Ishikawa (cell line): Measurements from ENCODE around the gene QPCTL.

Source experiments
- CEBPB ChIP-seq: IDR thresholded peaks from 2 replicates; pipeline ENCODE4 v1.6.1; 2012
- CREB1 ChIP-seq: IDR thresholded peaks from 2 replicates; pipeline ENCODE4 v1.6.1; 2012; ENCODE audit warnings: low read depth
- EGR1 ChIP-seq: IDR thresholded peaks from 2 replicates; pipeline ENCODE4 v1.6.1; 2012
- EP300 ChIP-seq: IDR thresholded peaks from 2 replicates; pipeline ENCODE4 v1.6.1; 2012; ENCODE audit warnings: borderline replicate concordance
- FOXM1 ChIP-seq: IDR thresholded peaks from 2 replicates; pipeline ENCODE4 v1.6.1; 2012; ENCODE audit warnings: low read depth, borderline replicate concordance
- NFIC ChIP-seq: IDR thresholded peaks from 2 replicates; pipeline ENCODE4 v1.6.1; 2012
- RAD21 ChIP-seq: IDR thresholded peaks from 2 replicates; pipeline ENCODE4 v1.6.1; 2012; ENCODE audit warnings: low read depth
- TAF1 ChIP-seq: IDR thresholded peaks from 2 replicates; pipeline ENCODE4 v1.6.1; 2012; ENCODE audit warnings: low read depth, mild to moderate bottlenecking
- TCF12 ChIP-seq: IDR thresholded peaks from 2 replicates; pipeline ENCODE4 v1.6.1; 2012; ENCODE audit warnings: low read depth
- TEAD4 ChIP-seq: IDR thresholded peaks from 2 replicates; pipeline ENCODE4 v1.6.1; 2012
- YY1 ChIP-seq: IDR thresholded peaks from 2 replicates; pipeline ENCODE4 v1.6.1; 2012; ENCODE audit warnings: low read depth
- ZBTB7A ChIP-seq: IDR thresholded peaks from 2 replicates; pipeline ENCODE4 v1.6.1; 2012; ENCODE audit warnings: low read depth
- TF ChIP-seq, protein P1 (sequence below): IDR thresholded peaks from 2 replicates; pipeline ENCODE4 v1.6.1; 2012
- TF ChIP-seq, protein P2 (sequence below): IDR thresholded peaks from 2 replicates; pipeline ENCODE4 v1.6.1; 2012; ENCODE audit warnings: low read depth, mild to moderate bottlenecking
- TF ChIP-seq, protein P3 (sequence below): IDR thresholded peaks from 2 replicates; pipeline ENCODE4 v1.6.1; 2012

The QPCTL gene

DNA sequence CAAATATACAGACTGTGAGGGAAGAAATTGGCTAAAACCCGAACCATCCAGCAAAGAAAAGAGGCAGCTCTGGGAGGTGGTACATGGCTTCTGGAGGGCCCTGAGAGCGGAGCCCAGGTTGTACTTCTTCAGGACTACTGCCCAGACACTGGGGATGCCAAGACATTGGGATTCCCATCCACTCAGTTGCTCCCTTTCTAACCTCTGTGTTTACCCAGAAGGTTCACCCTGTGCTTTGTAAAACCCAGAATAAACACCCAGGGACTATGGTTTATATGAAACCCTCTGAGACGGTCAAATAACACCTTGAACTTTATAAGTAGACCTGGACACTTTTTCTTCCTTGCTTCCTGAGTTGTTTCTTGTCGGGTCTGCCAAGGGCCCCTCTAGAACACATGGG, 50.5 kb downstream of the QPCTL start:
- no peak for TF ChIP-seq EGR1
- no peak for TF ChIP-seq CEBPB
- TF ChIP-seq TCF12 = no peak
- no peak for TF ChIP-seq ZBTB7A
- TF ChIP-seq EP300 = no peak
- TF ChIP-seq YY1 = no peak
- TF ChIP-seq, protein P1, sequence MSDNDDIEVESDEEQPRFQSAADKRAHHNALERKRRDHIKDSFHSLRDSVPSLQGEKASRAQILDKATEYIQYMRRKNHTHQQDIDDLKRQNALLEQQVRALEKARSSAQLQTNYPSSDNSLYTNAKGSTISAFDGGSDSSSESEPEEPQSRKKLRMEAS = no peak
- TF ChIP-seq FOXM1 = no peak
- no peak for TF ChIP-seq CREB1
- no peak for TF ChIP-seq TEAD4
- TF ChIP-seq, protein P2, sequence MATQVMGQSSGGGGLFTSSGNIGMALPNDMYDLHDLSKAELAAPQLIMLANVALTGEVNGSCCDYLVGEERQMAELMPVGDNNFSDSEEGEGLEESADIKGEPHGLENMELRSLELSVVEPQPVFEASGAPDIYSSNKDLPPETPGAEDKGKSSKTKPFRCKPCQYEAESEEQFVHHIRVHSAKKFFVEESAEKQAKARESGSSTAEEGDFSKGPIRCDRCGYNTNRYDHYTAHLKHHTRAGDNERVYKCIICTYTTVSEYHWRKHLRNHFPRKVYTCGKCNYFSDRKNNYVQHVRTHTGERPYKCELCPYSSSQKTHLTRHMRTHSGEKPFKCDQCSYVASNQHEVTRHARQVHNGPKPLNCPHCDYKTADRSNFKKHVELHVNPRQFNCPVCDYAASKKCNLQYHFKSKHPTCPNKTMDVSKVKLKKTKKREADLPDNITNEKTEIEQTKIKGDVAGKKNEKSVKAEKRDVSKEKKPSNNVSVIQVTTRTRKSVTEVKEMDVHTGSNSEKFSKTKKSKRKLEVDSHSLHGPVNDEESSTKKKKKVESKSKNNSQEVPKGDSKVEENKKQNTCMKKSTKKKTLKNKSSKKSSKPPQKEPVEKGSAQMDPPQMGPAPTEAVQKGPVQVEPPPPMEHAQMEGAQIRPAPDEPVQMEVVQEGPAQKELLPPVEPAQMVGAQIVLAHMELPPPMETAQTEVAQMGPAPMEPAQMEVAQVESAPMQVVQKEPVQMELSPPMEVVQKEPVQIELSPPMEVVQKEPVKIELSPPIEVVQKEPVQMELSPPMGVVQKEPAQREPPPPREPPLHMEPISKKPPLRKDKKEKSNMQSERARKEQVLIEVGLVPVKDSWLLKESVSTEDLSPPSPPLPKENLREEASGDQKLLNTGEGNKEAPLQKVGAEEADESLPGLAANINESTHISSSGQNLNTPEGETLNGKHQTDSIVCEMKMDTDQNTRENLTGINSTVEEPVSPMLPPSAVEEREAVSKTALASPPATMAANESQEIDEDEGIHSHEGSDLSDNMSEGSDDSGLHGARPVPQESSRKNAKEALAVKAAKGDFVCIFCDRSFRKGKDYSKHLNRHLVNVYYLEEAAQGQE = no peak
- no peak for TF ChIP-seq TAF1
- TF ChIP-seq, protein P3, sequence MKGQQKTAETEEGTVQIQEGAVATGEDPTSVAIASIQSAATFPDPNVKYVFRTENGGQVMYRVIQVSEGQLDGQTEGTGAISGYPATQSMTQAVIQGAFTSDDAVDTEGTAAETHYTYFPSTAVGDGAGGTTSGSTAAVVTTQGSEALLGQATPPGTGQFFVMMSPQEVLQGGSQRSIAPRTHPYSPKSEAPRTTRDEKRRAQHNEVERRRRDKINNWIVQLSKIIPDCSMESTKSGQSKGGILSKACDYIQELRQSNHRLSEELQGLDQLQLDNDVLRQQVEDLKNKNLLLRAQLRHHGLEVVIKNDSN = no peak
- no peak for TF ChIP-seq NFIC
- TF ChIP-seq RAD21 = no peak

DNA sequence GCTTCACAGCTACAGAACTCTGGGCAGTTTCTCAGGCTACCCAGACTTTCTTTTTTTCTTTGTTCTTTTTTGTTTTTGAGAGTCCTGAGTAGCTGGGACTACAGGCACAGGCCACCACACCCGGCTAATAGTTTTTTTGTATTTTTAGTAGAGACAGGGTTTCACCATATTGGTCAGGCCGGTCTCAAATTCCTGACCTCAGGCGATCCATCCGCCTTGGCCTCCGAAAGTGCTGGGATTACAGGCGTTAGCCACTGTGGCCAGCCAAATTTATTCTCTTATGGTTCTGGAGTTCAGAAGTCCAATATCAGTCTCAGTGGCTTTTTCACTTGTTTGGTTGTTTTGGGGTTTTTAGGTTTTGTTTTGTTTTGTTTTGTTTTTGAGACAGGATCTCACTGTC, 53.1 kb downstream of the QPCTL start:
- TF ChIP-seq FOXM1 = no peak
- TF ChIP-seq, protein P2 = no peak

DNA sequence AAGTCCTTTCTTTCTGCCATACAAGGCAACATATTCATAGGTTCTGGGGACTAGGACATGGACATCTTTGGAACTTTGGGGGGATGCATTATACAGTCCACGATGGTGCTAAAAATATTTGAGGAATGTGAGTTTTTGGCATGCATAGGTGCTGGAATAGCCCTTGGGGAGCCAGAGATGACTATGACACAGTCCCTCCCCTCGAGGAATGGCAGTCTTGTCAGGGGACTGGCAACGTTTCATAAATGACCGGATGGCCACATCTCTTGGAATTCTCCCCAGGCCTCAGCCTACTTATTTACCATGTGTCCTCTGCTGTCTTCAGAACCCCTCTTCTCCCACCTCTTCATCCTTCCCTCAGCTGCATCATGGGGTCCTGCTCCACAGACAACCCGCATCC, 54.4 kb downstream of the QPCTL start:
- TF ChIP-seq, protein P2 = no peak
- TF ChIP-seq RAD21 (no peak), CREB1 (no peak), EP300 (no peak), FOXM1 (no peak), TEAD4 (no peak), ZBTB7A (no peak), YY1 (no peak)

DNA sequence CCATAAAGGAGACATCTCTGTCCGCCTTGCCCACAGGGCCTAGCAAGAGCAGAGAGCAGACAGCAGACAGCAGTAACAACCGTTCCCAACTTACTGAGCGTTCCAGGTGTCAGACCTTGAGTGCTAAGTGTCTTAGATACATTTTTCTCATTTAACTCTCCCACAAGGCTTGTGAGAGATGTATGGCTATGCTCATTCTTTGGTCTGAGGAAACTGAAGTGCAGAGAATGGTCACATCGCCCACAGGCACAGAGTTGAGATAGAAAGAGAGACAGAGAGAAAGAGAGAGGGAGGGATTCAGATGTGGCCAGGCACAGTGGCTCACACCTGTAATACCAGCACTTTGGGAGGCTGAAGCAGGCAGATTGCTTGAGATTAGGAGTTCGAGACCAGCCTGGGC, 55.0 kb downstream of the QPCTL start:
- TF ChIP-seq EGR1 (no peak), CEBPB (no peak), TEAD4 (no peak), TCF12 (no peak), FOXM1 (no peak), CREB1 (no peak), EP300 (no peak), YY1 (no peak)
- TF ChIP-seq, protein P2 = no peak
- TF ChIP-seq, protein P1 = no peak
- TF ChIP-seq, protein P3 = no peak
